ENCODE measurements around the gene ELP1.

DNA sequence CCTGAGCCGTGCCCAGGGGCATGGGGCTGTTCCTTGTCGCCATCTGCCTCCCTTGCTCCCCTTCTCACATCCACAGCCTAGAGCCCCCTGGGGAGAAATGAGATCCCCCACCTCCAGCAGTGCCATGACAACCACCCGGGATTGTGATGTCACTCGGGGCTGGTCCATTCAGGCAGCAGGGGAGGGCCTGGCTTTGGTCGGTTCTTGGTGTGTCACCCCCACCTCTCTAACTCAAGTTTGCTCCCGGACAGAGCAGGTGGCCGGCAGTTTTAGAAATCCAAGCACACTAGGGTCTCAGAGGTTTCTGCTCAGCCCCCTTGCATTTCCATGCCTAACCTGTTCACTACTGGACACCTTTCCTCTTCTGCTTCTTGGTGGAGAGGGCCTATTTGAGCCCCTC is 78.0 kb downstream of the ELP1 start, which contains the start of gene ACTL7B:
- TF ChIP-seq, protein P1, sequence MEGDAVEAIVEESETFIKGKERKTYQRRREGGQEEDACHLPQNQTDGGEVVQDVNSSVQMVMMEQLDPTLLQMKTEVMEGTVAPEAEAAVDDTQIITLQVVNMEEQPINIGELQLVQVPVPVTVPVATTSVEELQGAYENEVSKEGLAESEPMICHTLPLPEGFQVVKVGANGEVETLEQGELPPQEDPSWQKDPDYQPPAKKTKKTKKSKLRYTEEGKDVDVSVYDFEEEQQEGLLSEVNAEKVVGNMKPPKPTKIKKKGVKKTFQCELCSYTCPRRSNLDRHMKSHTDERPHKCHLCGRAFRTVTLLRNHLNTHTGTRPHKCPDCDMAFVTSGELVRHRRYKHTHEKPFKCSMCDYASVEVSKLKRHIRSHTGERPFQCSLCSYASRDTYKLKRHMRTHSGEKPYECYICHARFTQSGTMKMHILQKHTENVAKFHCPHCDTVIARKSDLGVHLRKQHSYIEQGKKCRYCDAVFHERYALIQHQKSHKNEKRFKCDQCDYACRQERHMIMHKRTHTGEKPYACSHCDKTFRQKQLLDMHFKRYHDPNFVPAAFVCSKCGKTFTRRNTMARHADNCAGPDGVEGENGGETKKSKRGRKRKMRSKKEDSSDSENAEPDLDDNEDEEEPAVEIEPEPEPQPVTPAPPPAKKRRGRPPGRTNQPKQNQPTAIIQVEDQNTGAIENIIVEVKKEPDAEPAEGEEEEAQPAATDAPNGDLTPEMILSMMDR (IDR thresholded peaks at IDR 0.05) = no peak
- TF ChIP-seq POLR2A (IDR thresholded peaks at IDR 0.05) = no peak
